Gastrocnemius medialis (tissue), 4 donors: Measurements from ENCODE around the gene LDB3.

ENCODE experiments used
- CTCF ChIP-seq, 5 experiments: fragments of 450-650 bp in 3 of 5; fragments of 200-600 bp in 2 of 5; sonication (generic) in 2 of 5; IDR thresholded peaks in 4 of 5; conservative IDR thresholded peaks in 1 of 5; 1 replicate in 4 of 5; 2 replicates in 1 of 5; pipeline ENCODE4 v1.5.1; 2016 to 2019; ENCODE audit warnings: antibody characterized with exemption in 5 of 5, mild to moderate bottlenecking in 3 of 5, moderate library complexity in 3 of 5
- POLR2A ChIP-seq, 2 donors: fragments of 450-650 bp; IDR thresholded peaks; one replicate each; pipeline ENCODE4 v1.6.1; 2017; ENCODE audit warnings: antibody characterized with exemption in 2 of 2, mild to moderate bottlenecking in 2 of 2, moderate library complexity in 2 of 2

- TF ChIP-seq CTCF (IDR thresholded peaks at IDR 0.05 in 4 of 5, conservative IDR thresholded peaks at IDR 0.05 in 1 of 5) (no peak), POLR2A (IDR thresholded peaks at IDR 0.05) (no peak)
These were observed 8.4 kb upstream of the LDB3 start for GRCh38 chr10:86659721-86660453.
